Fibroblast of lung (primary cell): ENCODE data around the gene FAM210A.

Source experiments
- CTCF ChIP-seq, 2 donors: IDR thresholded peaks in 1 of 2; conservative IDR thresholded peaks in 1 of 2; 1 replicate in 1 of 2; 2 replicates in 1 of 2; pipeline ENCODE4 v1.5.1; 2011 to 2012; ENCODE audit warnings: low read length in 2 of 2, control low read depth in 1 of 2, inconsistent platforms in 1 of 2, low read depth in 1 of 2, mild to moderate bottlenecking in 1 of 2
- EZH2 ChIP-seq: IDR thresholded peaks from 2 replicates; pipeline ENCODE4 v1.5.1; 2012; ENCODE audit warnings: low read length, control low read depth, mild to moderate bottlenecking; ENCODE audit errors: missing control alignments

- TF ChIP-seq CTCF (conservative IDR thresholded peaks at IDR 0.05 in 1 of 2, IDR thresholded peaks at IDR 0.05 in 1 of 2; ENCODE audit: low read depth in 1 of 2, low read length in 2 of 2) (no peak), EZH2 (no peak)
Measured at GRCh38 chr18:13619505-13620205, 106.7 kb downstream of the FAM210A start.
